ENCODE measurements around the gene VSTM1.

DNA sequence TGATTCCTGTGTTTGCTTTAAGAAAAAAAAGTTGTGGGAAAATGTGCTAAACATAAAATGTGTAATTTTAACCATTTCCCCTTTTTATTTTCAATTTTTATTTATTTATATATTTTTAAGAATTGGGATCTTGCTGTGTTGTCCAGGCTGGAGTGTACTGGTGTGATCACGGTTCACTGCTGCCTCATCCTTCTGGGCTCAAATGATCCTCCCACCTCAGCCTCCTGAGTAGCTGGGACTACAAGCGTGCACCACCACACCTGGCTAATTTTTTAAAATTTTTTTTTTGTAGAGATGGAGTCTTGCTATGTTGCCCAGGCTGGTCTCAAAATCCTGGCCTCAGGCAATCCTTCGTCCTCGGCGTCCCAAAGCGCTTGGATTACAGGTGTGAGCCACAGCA lies 53.2 kb downstream of the VSTM1 start:
- TF ChIP-seq, protein P1, sequence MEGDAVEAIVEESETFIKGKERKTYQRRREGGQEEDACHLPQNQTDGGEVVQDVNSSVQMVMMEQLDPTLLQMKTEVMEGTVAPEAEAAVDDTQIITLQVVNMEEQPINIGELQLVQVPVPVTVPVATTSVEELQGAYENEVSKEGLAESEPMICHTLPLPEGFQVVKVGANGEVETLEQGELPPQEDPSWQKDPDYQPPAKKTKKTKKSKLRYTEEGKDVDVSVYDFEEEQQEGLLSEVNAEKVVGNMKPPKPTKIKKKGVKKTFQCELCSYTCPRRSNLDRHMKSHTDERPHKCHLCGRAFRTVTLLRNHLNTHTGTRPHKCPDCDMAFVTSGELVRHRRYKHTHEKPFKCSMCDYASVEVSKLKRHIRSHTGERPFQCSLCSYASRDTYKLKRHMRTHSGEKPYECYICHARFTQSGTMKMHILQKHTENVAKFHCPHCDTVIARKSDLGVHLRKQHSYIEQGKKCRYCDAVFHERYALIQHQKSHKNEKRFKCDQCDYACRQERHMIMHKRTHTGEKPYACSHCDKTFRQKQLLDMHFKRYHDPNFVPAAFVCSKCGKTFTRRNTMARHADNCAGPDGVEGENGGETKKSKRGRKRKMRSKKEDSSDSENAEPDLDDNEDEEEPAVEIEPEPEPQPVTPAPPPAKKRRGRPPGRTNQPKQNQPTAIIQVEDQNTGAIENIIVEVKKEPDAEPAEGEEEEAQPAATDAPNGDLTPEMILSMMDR (IDR thresholded peaks at IDR 0.05) = no peak
- no peak for TF ChIP-seq POLR2AphosphoS5 (IDR thresholded peaks at IDR 0.05)

All from breast epithelium (tissue), 3 donors.